Activated naive CD8-positive, alpha-beta T cell treated with anti-CD3 and anti-CD28 coated beads, Interleukin-2, amount 50 U/mL, for 24 hours (primary cell): Measurements from ENCODE around the gene TP53BP2.

Source experiments
- ATAC-seq: fragments of 150-1000 bp; cut with Tn5 transposase; one replicate; pipeline ENCODE4 v1.10.0; 2021
- DNase-seq: peaks from one replicate; pipeline ENCODE4 v3.0.0; 2021
- H3K27ac Mint-ChIP-seq: one replicate; pipeline ENCODE4 v1.8.0; 2021; ENCODE audit warnings: mild to moderate bottlenecking, mixed read lengths
- H3K27me3 Mint-ChIP-seq: one replicate; pipeline ENCODE4 v1.8.0; 2021; ENCODE audit warnings: mixed read lengths
- H3K36me3 Mint-ChIP-seq: one replicate; pipeline ENCODE4 v1.8.0; 2021; ENCODE audit warnings: low read depth, mixed read lengths
- H3K4me1 Mint-ChIP-seq: one replicate; pipeline ENCODE4 v1.8.0; 2021; ENCODE audit warnings: mixed read lengths
- H3K4me3 Mint-ChIP-seq: one replicate; pipeline ENCODE4 v1.8.0; 2021; ENCODE audit warnings: mild to moderate bottlenecking, moderate library complexity, mixed read lengths
- H3K9me3 Mint-ChIP-seq: one replicate; pipeline ENCODE4 v1.8.0; 2021; ENCODE audit warnings: mixed read lengths

TP53BP2 gene

DNA sequence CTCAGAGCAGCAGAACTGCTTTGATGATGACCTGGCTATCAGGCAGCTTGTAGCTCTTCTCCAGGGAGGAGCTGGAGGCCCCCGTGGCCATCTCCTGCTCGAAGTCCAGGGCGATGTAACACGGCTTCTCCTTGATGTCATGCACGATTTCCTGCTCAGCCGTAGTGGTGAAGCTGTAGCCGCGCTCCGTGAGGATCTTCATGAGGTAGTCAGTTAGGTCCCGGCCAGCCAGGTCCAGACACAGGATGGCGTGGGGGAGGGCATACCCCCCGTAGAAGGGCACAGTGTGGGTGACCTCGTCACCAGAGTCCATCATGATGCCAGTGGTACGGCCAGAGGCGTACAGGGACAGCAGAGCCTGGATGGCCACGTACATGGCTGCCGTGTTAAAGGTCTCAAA, 18.3 kb upstream of the TP53BP2 start:
- Mint-ChIP-seq H3K27me3 (peaks cover 4% of the 10 kb centered on the region), H3K27ac (no peak overlapping the region), H3K4me3 (no peak overlapping the region), H3K4me1 (no peaks in the 10 kb centered on the region), H3K36me3 (no peaks in the 10 kb centered on the region), H3K9me3 (no peaks in the 10 kb centered on the region)
- DNase-seq (no peak), ATAC-seq (no peak)

DNA sequence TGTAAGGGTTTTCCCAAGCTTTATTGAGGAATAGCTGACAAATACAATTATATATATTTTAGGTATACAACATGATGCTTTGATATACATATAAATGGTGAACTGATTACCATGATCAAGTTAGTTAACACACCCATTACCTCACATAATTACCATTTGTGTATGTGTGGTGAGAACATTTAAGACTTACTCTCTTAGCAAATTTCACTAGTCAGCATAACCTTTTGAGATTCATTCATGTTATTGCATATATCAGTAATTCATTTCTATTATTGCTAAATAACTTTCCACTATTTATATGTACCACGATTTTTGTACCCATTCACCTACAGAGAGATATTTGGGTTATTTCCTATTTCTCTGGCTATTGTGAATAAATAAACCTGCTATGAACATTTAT, 16.2 kb upstream of the TP53BP2 start:
- Mint-ChIP-seq H3K4me1 (no peaks in the 10 kb centered on the region), H3K27me3 (no peaks in the 10 kb centered on the region)

DNA sequence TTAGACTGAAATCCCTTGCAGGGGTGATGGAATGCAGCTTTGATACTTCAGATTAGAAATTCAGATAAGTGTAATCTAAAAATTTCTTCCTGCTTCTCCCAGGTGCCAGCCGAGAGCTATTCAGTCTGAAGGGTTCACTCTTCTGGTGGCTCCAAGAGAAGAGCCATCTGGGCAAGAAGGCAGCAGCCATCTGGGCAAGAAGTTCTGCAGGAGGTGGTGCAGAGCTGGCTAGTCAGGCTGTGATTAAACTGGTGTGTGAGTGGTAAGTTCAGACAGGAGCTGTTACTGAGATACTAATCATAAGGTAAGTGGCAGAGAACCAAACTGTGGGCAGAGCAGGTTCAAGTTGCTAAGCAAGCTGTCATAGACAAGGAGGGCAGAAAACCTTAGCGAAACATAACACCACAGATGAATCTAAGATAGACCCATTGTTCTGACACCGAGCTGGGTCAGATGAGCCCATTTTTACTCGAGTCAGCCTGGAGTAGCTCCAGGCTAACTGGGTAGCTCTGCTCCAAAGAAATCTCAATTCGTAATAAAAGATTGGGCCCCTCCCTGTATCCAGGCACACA, 14.4 kb upstream of the TP53BP2 start:
- no peak for DNase-seq
- Mint-ChIP-seq H3K27me3 (no peaks in the 10 kb centered on the region), H3K4me3 (no peak overlapping the region), H3K27ac (no peak overlapping the region), H3K9me3 (no peaks in the 10 kb centered on the region), H3K36me3 (no peaks in the 10 kb centered on the region), H3K4me1 (no peaks in the 10 kb centered on the region)
- ATAC-seq: peak; percentile 15

More for the DNA sequence above, 16.2 kb upstream of the TP53BP2 start:
- H3K9me3 Mint-ChIP-seq: no peaks in the 10 kb centered on the region
- no peaks in the 10 kb centered on the region for H3K36me3 Mint-ChIP-seq
- H3K27ac Mint-ChIP-seq: no peak overlapping the region
- DNase-seq (no peak), ATAC-seq (no peak)
- H3K4me3 Mint-ChIP-seq: no peak overlapping the region

DNA sequence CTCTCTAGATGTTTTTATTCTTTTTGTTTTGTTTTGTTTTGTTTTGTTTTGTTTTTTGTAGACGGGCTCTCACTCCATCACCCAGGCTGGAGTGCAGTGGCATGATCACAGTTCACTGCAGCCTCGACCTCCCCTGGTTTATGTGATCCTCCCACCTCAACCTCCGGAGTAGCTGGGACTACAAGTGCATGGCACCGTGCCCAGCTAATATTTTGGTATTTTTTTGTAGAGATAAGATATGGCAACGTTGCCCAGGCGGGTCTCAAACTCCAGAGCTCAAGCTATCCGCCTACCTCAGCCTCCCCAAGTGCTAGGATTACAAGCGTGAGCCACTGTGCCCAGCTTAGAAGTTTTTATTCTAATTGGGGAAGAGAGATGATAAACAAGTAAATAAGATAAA, 13.3 kb upstream of the TP53BP2 start:
- Mint-ChIP-seq H3K4me1 (no peaks in the 10 kb centered on the region), H3K36me3 (no peaks in the 10 kb centered on the region), H3K4me3 (no peak overlapping the region), H3K9me3 (no peaks in the 10 kb centered on the region), H3K27me3 (no peaks in the 10 kb centered on the region), H3K27ac (no peak overlapping the region)
- DNase-seq (no peak), ATAC-seq (no peak)

- no peak for ATAC-seq
- Mint-ChIP-seq H3K27me3 (no peaks in the 10 kb centered on the region), H3K4me1 (peaks cover 2% of the 10 kb centered on the region), H3K27ac (no peak overlapping the region), H3K36me3 (no peaks in the 10 kb centered on the region), H3K9me3 (no peaks in the 10 kb centered on the region), H3K4me3 (no peak overlapping the region)
- DNase-seq: no peak
Observed at GRCh38 chr1:223856386-223856785, 10.6 kb upstream of the TP53BP2 start.

DNA sequence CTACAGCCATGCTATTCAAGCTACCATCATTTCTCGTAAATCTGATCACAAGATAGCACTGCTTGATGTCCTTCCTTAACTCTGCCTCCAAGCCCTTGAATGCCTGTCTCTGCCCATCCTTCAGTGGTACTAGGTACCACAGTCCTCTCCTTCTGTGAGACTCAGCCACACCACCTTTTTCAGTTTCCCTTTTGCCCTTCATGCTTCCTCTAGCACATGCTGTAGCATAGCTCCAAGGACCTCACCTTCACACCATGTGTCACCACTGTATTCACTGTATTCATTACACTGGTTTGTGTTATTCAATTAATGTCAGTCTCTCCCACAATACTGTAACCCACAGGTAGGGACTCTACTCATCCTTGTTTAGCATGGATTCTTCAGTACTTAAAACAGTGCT, 8.0 kb upstream of the TP53BP2 start:
- Mint-ChIP-seq H3K4me3 (no peak overlapping the region), H3K4me1 (peaks cover 2% of the 10 kb centered on the region), H3K27me3 (peaks cover 7% of the 10 kb centered on the region), H3K27ac (no peak overlapping the region), H3K36me3 (no peaks in the 10 kb centered on the region), H3K9me3 (no peaks in the 10 kb centered on the region)
- ATAC-seq (peak; percentile 46), DNase-seq (no peak)

DNA sequence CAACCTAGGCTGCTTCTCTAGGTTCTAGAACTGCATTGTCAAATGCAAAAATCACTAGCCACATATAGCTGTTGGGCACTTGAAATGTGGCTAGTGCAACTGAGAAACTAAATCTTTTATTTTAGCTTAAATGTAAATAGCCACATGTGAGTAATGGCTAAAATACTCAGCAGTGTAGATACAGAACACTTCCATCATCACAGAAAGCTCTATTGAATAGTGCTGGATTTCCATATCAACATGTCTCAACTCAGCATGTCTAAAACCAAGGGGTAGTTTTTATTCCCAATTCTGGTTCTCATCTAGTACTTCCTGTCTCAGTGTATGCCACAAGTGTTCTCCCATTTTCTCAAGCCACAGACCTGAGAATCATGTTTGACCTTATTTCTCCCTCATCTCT, 7.5 kb upstream of the TP53BP2 start:
- Mint-ChIP-seq H3K27me3 (peaks cover 7% of the 10 kb centered on the region), H3K27ac (no peak overlapping the region)

DNA sequence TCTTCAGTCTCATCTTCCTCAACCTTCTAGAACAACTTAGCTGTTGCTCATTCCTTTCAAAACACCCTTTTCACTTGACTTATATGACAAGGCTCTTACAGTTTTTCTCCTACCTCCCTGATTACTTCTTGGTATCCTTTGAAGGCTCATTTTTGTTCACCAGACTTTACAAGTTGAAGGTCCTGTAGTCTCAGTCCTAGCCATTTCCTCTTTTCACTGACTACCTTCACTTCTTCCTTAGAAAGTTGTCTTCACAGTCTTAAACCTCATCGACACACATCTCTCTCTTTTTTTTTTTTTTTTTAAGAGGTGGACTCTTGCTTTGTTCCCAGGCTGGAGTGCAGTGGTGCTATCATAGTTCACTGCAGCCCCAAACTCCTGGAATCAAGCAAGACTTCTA, 6.6 kb upstream of the TP53BP2 start:
- Mint-ChIP-seq H3K27me3 (peaks cover 7% of the 10 kb centered on the region), H3K4me1 (peaks cover 9% of the 10 kb centered on the region), H3K9me3 (peaks cover 4% of the 10 kb centered on the region), H3K36me3 (no peaks in the 10 kb centered on the region), H3K4me3 (no peak overlapping the region), H3K27ac (no peak overlapping the region)
- ATAC-seq (no peak), DNase-seq (no peak)

More for the DNA sequence above, 7.5 kb upstream of the TP53BP2 start:
- Mint-ChIP-seq H3K36me3 (no peaks in the 10 kb centered on the region), H3K4me3 (no peak overlapping the region), H3K9me3 (no peaks in the 10 kb centered on the region), H3K4me1 (peaks cover 2% of the 10 kb centered on the region)
- ATAC-seq (no peak), DNase-seq (no peak)

GRCh38 chr1:223849352-223850254, 3.9 kb upstream of the TP53BP2 start:
- Mint-ChIP-seq H3K9me3 (peaks cover 4% of the 10 kb centered on the region), H3K27me3 (peaks cover 7% of the 10 kb centered on the region), H3K27ac (no peak overlapping the region), H3K4me1 (peaks cover 18% of the 10 kb centered on the region), H3K36me3 (no peaks in the 10 kb centered on the region), H3K4me3 (no peak overlapping the region)
- ATAC-seq (no peak), DNase-seq (no peak)

DNA sequence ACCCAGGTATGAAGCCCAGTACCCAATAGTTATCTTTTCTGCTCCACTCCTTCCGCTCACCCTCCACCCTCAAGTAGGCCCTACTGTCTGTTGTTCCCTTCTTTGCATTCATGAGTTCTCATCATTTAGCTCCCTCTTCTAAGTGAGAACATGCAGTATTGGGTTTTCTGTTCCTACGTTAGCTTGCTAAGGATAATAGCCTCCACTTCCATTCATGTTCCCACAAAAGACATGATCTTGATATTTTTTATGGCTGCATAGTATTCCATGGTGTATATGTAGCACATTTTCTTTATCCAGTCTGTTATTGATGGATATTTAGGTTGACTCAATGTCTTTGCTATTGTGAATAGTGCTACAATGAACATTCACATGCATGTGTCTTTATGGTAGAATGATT, 2.8 kb upstream of the TP53BP2 start:
- peaks cover 25% of the 10 kb centered on the region for H3K4me1 Mint-ChIP-seq
- H3K27me3 Mint-ChIP-seq: peaks cover 7% of the 10 kb centered on the region
- DNase-seq (no peak), ATAC-seq (no peak)
- no peaks in the 10 kb centered on the region for H3K36me3 Mint-ChIP-seq
- peaks cover 4% of the 10 kb centered on the region for H3K9me3 Mint-ChIP-seq
- H3K27ac Mint-ChIP-seq: no peak overlapping the region
- H3K4me3 Mint-ChIP-seq: no peak overlapping the region

GRCh38 chr1:223847781-223848345, 2.1 kb upstream of the TP53BP2 start:
- H3K4me1 Mint-ChIP-seq: peaks cover 30% of the 10 kb centered on the region
- H3K27ac Mint-ChIP-seq: peak overlapping the region; percentile 64
- peaks cover 7% of the 10 kb centered on the region for H3K27me3 Mint-ChIP-seq
- H3K4me3 Mint-ChIP-seq: no peak overlapping the region
- H3K36me3 Mint-ChIP-seq: no peaks in the 10 kb centered on the region
- no peak for DNase-seq
- no peak for ATAC-seq
- peaks cover 4% of the 10 kb centered on the region for H3K9me3 Mint-ChIP-seq

- Mint-ChIP-seq H3K36me3 (no peaks in the 10 kb centered on the region), H3K9me3 (peaks cover 4% of the 10 kb centered on the region), H3K4me1 (peaks cover 36% of the 10 kb centered on the region), H3K4me3 (peak overlapping the region; percentile 98), H3K27ac (peak overlapping the region; percentile 99), H3K27me3 (peaks cover 6% of the 10 kb centered on the region)
- DNase-seq (peak; percentile 55), ATAC-seq (peak; percentile 22)
Observed at GRCh38 chr1:223845037-223845809, 524 bp downstream of the TP53BP2 start.

- ATAC-seq: peak; percentile 17
- DNase-seq: peak; percentile 62
Observed at GRCh38 chr1:223844787-223845036, 1.0 kb downstream of the TP53BP2 start.

DNA sequence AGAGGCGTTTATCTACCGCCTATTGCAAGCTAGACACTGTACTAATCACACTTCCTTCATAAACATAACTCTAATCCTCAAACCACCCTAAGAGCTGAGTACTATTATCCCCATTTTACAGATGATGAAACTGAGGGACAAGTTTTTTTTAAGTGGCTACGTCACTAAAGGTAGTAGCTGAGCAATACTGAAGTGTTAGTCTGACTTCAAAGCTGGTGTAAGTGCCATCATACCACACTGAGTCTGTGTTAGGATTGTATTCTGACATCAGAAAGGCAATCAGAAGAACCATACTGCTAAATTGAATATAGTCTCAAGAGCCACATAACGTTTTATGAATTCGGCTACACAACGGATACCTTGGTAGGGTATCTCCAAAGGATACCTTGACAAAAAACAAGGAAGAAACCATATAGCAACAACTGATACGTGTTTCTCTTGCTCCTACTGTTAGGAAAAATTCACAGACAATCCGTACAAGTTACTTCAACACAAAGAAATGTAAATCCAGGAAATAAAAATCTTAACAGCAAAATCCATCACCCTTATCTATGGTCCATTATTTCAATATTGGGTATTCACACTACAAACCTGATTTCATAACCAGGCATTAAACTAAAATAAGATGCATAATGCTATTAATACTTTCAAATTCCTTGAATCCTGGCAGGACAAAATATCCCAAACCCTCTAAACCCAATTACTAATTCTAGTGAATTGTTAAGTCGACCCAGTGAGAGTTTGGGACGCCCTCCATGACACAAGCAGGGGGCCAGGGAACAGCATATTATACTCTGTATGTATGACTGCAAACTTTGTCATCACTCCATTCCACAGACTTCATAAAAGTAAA, 1.6 kb downstream of the TP53BP2 start:
- peak overlapping the region; percentile 98 for H3K4me3 Mint-ChIP-seq
- H3K27ac Mint-ChIP-seq: peak overlapping the region; percentile 99
- no peaks in the 10 kb centered on the region for H3K27me3 Mint-ChIP-seq
- peaks cover 39% of the 10 kb centered on the region for H3K4me1 Mint-ChIP-seq
- peaks cover 4% of the 10 kb centered on the region for H3K9me3 Mint-ChIP-seq
- DNase-seq: no peak
- ATAC-seq: peak; percentile 6
- H3K36me3 Mint-ChIP-seq: no peaks in the 10 kb centered on the region

More at GRCh38 chr1:223844787-223845036, 1.0 kb downstream of the TP53BP2 start:
- H3K4me1 Mint-ChIP-seq: peaks cover 39% of the 10 kb centered on the region
- H3K27me3 Mint-ChIP-seq: peaks cover under 1% of the 10 kb centered on the region
- H3K9me3 Mint-ChIP-seq: peaks cover 4% of the 10 kb centered on the region
- H3K36me3 Mint-ChIP-seq: no peaks in the 10 kb centered on the region
- H3K27ac Mint-ChIP-seq: peak overlapping the region; percentile 99
- H3K4me3 Mint-ChIP-seq: peak overlapping the region; percentile 98
